Measurements from ENCODE around the gene TPGS2.

DNA sequence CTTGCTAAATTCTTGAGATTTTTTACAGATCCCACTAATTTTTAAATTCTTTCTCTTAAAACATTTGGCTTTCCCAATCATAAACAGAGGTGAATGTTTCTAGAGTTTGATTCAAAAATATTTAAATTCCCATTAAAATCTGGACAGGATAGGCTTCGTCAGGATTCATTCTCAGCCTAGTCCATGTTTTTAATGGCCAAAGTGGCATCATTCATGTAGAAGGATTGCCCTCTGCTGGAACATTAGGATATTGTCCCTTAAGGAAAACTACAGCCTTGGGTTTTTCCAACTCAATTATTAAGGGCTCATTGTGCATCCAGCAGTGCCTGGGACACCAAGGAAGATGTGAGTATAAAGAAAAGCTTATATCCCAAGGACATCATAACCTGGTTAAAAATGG is 71.7 kb downstream of the TPGS2 start:
- TF ChIP-seq, protein P1, sequence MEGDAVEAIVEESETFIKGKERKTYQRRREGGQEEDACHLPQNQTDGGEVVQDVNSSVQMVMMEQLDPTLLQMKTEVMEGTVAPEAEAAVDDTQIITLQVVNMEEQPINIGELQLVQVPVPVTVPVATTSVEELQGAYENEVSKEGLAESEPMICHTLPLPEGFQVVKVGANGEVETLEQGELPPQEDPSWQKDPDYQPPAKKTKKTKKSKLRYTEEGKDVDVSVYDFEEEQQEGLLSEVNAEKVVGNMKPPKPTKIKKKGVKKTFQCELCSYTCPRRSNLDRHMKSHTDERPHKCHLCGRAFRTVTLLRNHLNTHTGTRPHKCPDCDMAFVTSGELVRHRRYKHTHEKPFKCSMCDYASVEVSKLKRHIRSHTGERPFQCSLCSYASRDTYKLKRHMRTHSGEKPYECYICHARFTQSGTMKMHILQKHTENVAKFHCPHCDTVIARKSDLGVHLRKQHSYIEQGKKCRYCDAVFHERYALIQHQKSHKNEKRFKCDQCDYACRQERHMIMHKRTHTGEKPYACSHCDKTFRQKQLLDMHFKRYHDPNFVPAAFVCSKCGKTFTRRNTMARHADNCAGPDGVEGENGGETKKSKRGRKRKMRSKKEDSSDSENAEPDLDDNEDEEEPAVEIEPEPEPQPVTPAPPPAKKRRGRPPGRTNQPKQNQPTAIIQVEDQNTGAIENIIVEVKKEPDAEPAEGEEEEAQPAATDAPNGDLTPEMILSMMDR (IDR thresholded peaks at IDR 0.05): peak in 5 of 7 experiments; percentile 40 to 61 (median 50)
- TF ChIP-seq POLR2A (IDR thresholded peaks at IDR 0.05): no peak
- TF ChIP-seq EP300 (IDR thresholded peaks at IDR 0.05): no peak

Data from stomach (tissue), 4 donors.